Measurements from ENCODE around the gene SPDL1. TPM values are rescaled to one million over a fixed set of nuclear protein-coding genes. Genes with fewer than 3 reads are reported as not detected.
"Not testable (repeated sequence)": the region's sequence is repeated elsewhere in the genome, so short reads cannot be mapped to it uniquely, and the experiment has no call there.

SPDL1 gene
- total RNA-seq, 8 experiments from 2014 or later, result 16.2 to 42.6 (median 21.6) TPM

GRCh38 chr5:169609716-169610115, 26.1 kb downstream of the SPDL1 start:
- Histone ChIP-seq H3K4me1 (replicated peaks in 1 of 2) (no peaks in the 10 kb centered on the region), H3K4me3 (no peak overlapping the region), H3K27ac (no peak overlapping the region)
- in situ Hi-C loops (cut with MboI; ENCODE audit: low pct_unique_long_range_greater_than_20kb in 2 of 9, low sequenced_read_pairs in 9 of 9, unreplicated experiment in 9 of 9), result no loop called here
- ATAC-seq (replicated peaks in 6 of 8), result no peak
- 40 to 100% (median 90%) methylated on average over 1 to 3 of the region's 3 CpGs; no CpG with 5 or more reads in 1 of the 10 experiments for WGBS, 10 experiments

- Histone ChIP-seq H3K4me1 (replicated peaks in 1 of 2) (no peaks in the 10 kb centered on the region), H3K27ac (no peak overlapping the region), H3K4me3 (no peak overlapping the region)
- 52 to 75% (median 67%) methylated on average over 2 to 4 of the region's 4 CpGs; no CpG with 5 or more reads in 2 of the 10 experiments for WGBS, 10 experiments
- in situ Hi-C loops (cut with MboI; ENCODE audit: low pct_unique_long_range_greater_than_20kb in 2 of 9, low sequenced_read_pairs in 9 of 9, unreplicated experiment in 9 of 9), result no loop called here
- no peak for ATAC-seq (replicated peaks in 6 of 8)
Measured at GRCh38 chr5:169610606-169611005, 27.0 kb downstream of the SPDL1 start.

GRCh38 chr5:169615561-169615960, 32.0 kb downstream of the SPDL1 start:
- Histone ChIP-seq H3K27ac (no peak overlapping the region), H3K4me1 (replicated peaks in 1 of 2) (no peaks in the 10 kb centered on the region), H3K4me3 (no peak overlapping the region)
- ATAC-seq (replicated peaks in 6 of 8), result no peak
- WGBS, 10 experiments, result 100% methylated on average over 1 of the region's 1 CpG; no CpG with 5 or more reads in 4 of the 10 experiments
- in situ Hi-C loops (cut with MboI; ENCODE audit: low pct_unique_long_range_greater_than_20kb in 2 of 9, low sequenced_read_pairs in 9 of 9, unreplicated experiment in 9 of 9), result no loop called here

- H3K27ac ChIP-seq; in situ Hi-C loops (cut with MboI; ENCODE audit: low pct_unique_long_range_greater_than_20kb in 2 of 9, low sequenced_read_pairs in 9 of 9, unreplicated experiment in 9 of 9); ATAC-seq (replicated peaks in 6 of 8); H3K4me1 ChIP-seq (replicated peaks in 1 of 2); H3K4me3 ChIP-seq: not testable (repeated sequence)
- 80 to 100% (median 90%) methylated on average over 1 to 2 of the region's 2 CpGs; no CpG with 5 or more reads in 3 of the 10 experiments for WGBS, 10 experiments
Measured at GRCh38 chr5:169624307-169624706, 40.7 kb downstream of the SPDL1 start.

- in situ Hi-C loops (cut with MboI; ENCODE audit: low pct_unique_long_range_greater_than_20kb in 2 of 9, low sequenced_read_pairs in 9 of 9, unreplicated experiment in 9 of 9), result no loop called here
- H3K27ac ChIP-seq, result no peak overlapping the region
- no peak overlapping the region for H3K4me3 ChIP-seq
- H3K4me1 ChIP-seq (replicated peaks in 1 of 2), result no peaks in the 10 kb centered on the region
- WGBS, 10 experiments, result 20 to 86% (median 78%) methylated on average over 1 of the region's 1 CpG; no CpG with 5 or more reads in 4 of the 10 experiments
- peak in 4 of 8 experiments; percentile 30 to 95 (median 72) for ATAC-seq (replicated peaks in 6 of 8)
Measured at GRCh38 chr5:169626779-169627178, 43.2 kb downstream of the SPDL1 start.

- in situ Hi-C loops (cut with MboI; ENCODE audit: low pct_unique_long_range_greater_than_20kb in 2 of 9, low sequenced_read_pairs in 9 of 9, unreplicated experiment in 9 of 9), result no loop called here
- 65 to 90% (median 80%) methylated on average over 1 to 3 of the region's 3 CpGs; no CpG with 5 or more reads in 4 of the 10 experiments for WGBS, 10 experiments
- no peak for ATAC-seq (replicated peaks in 6 of 8)
- Histone ChIP-seq H3K4me3 (no peak overlapping the region), H3K4me1 (replicated peaks in 1 of 2) (no peaks in the 10 kb centered on the region), H3K27ac (no peak overlapping the region)
Measured at GRCh38 chr5:169627551-169627950, 44.0 kb downstream of the SPDL1 start.

- H3K4me1 ChIP-seq (replicated peaks in 1 of 2), result no peaks in the 10 kb centered on the region
- no peak overlapping the region for H3K4me3 ChIP-seq
- peak in 2 of 8 experiments; percentile 49 to 68 for ATAC-seq (replicated peaks in 6 of 8)
- in situ Hi-C loops (cut with MboI; ENCODE audit: low pct_unique_long_range_greater_than_20kb in 2 of 9, low sequenced_read_pairs in 9 of 9, unreplicated experiment in 9 of 9), result no loop called here
- H3K27ac ChIP-seq, result no peak overlapping the region
- 67 to 100% (median 83%) methylated on average over 1 to 2 of the region's 2 CpGs; no CpG with 5 or more reads in 1 of the 10 experiments for WGBS, 10 experiments
Measured at GRCh38 chr5:169628892-169629291, 45.3 kb downstream of the SPDL1 start.

GRCh38 chr5:169629847-169630548, 46.4 kb downstream of the SPDL1 start:
- ATAC-seq (replicated peaks in 6 of 8), result peak in 2 of 8 experiments; percentile 14 to 80
- H3K4me1 ChIP-seq (replicated peaks in 1 of 2), result no peaks in the 10 kb centered on the region
- no peak overlapping the region for H3K4me3 ChIP-seq
- H3K27ac ChIP-seq, result no peak overlapping the region
- WGBS, 10 experiments, result 33 to 100% (median 73%) methylated on average over 1 to 4 of the region's 6 CpGs; no CpG with 5 or more reads in 4 of the 10 experiments
- in situ Hi-C loops (cut with MboI; ENCODE audit: low pct_unique_long_range_greater_than_20kb in 2 of 9, low sequenced_read_pairs in 9 of 9, unreplicated experiment in 9 of 9), result no loop called here

GRCh38 chr5:169631360-169631759, 47.8 kb downstream of the SPDL1 start:
- in situ Hi-C loops (cut with MboI; ENCODE audit: low pct_unique_long_range_greater_than_20kb in 2 of 9, low sequenced_read_pairs in 9 of 9, unreplicated experiment in 9 of 9), result no loop called here
- no peak overlapping the region for H3K4me3 ChIP-seq
- no peaks in the 10 kb centered on the region for H3K4me1 ChIP-seq (replicated peaks in 1 of 2)
- ATAC-seq (replicated peaks in 6 of 8), result peak in 2 of 8 experiments; percentile 16 to 18
- no peak overlapping the region for H3K27ac ChIP-seq
- WGBS, 10 experiments, result 40 to 90% (median 74%) methylated on average over 2 to 4 of the region's 4 CpGs; no CpG with 5 or more reads in 4 of the 10 experiments

- ATAC-seq (replicated peaks in 6 of 8), result no peak
- no peak overlapping the region for H3K4me3 ChIP-seq
- H3K27ac ChIP-seq, result no peak overlapping the region
- no peaks in the 10 kb centered on the region for H3K4me1 ChIP-seq (replicated peaks in 1 of 2)
- 11 to 86% (median 78%) methylated on average over 1 of the region's 1 CpG; no CpG with 5 or more reads in 5 of the 10 experiments for WGBS, 10 experiments
- in situ Hi-C loops (cut with MboI; ENCODE audit: low pct_unique_long_range_greater_than_20kb in 2 of 9, low sequenced_read_pairs in 9 of 9, unreplicated experiment in 9 of 9), result no loop called here
Measured at GRCh38 chr5:169632946-169633345, 49.4 kb downstream of the SPDL1 start.

GRCh38 chr5:169634606-169635005, 51.0 kb downstream of the SPDL1 start:
- Histone ChIP-seq H3K4me3 (no peak overlapping the region), H3K4me1 (replicated peaks in 1 of 2) (no peaks in the 10 kb centered on the region), H3K27ac (no peak overlapping the region)
- ATAC-seq (replicated peaks in 6 of 8), result no peak
- WGBS, 10 experiments, result 22 to 83% (median 62%) methylated on average over 1 of the region's 1 CpG
- in situ Hi-C loops (cut with MboI; ENCODE audit: low pct_unique_long_range_greater_than_20kb in 2 of 9, low sequenced_read_pairs in 9 of 9, unreplicated experiment in 9 of 9), result no loop called here

- in situ Hi-C loops (cut with MboI; ENCODE audit: low pct_unique_long_range_greater_than_20kb in 2 of 9, low sequenced_read_pairs in 9 of 9, unreplicated experiment in 9 of 9), result no loop called here
- no peak for ATAC-seq (replicated peaks in 6 of 8)
- 57 to 100% (median 85%) methylated on average over 1 of the region's 1 CpG; no CpG with 5 or more reads in 2 of the 10 experiments for WGBS, 10 experiments
- Histone ChIP-seq H3K4me3 (no peak overlapping the region), H3K27ac (no peak overlapping the region), H3K4me1 (replicated peaks in 1 of 2) (no peaks in the 10 kb centered on the region)
Measured at GRCh38 chr5:169635936-169636335, 52.4 kb downstream of the SPDL1 start.

GRCh38 chr5:169636477-169637084, 53.0 kb downstream of the SPDL1 start:
- ATAC-seq (replicated peaks in 6 of 8), result no peak
- Histone ChIP-seq H3K4me1 (replicated peaks in 1 of 2) (no peaks in the 10 kb centered on the region), H3K4me3 (no peak overlapping the region), H3K27ac (no peak overlapping the region)
- in situ Hi-C loops (cut with MboI; ENCODE audit: low pct_unique_long_range_greater_than_20kb in 2 of 9, low sequenced_read_pairs in 9 of 9, unreplicated experiment in 9 of 9), result no loop called here
- WGBS, 10 experiments, result 45 to 85% (median 75%) methylated on average over 4 to 21 of the region's 23 CpGs; no CpG with 5 or more reads in 1 of the 10 experiments

Data from motor neuron (in vitro differentiated cells).